Esophagus (tissue), 2 donors: ENCODE data around the gene RERG. TPM values are rescaled to one million over a fixed set of nuclear protein-coding genes. Genes with fewer than 3 reads are reported as not detected.
"Not testable (repeated sequence)": the region's sequence is repeated elsewhere in the genome, so short reads cannot be mapped to it uniquely, and the experiment has no call there.

Experiments used
- H3K27ac ChIP-seq, 2 donors: one replicate each; pipeline ENCODE4 v1.5.1; 2013; ENCODE audit warnings: low read depth in 2 of 2, mild to moderate bottlenecking in 2 of 2, inconsistent platforms in 1 of 2, low read length in 1 of 2, moderate library complexity in 1 of 2
- H3K27me3 ChIP-seq, 2 donors: one replicate each; pipeline ENCODE4 v1.6.1; 2013; ENCODE audit warnings: low read length in 2 of 2, control low read depth in 1 of 2, mild to moderate bottlenecking in 1 of 2; ENCODE audit not compliant: insufficient read depth in 2 of 2, control insufficient read depth in 1 of 2
- H3K36me3 ChIP-seq, 2 donors: one replicate each; pipeline ENCODE4 v1.6.1; 2013; ENCODE audit warnings: low read length in 1 of 2; ENCODE audit not compliant: control insufficient read depth in 2 of 2, insufficient read depth in 2 of 2
- H3K4me1 ChIP-seq, 2 donors: one replicate each; pipeline ENCODE4 v1.6.1; 2013; ENCODE audit warnings: low read length in 1 of 2; ENCODE audit not compliant: control insufficient read depth in 2 of 2, insufficient read depth in 2 of 2
- H3K4me3 ChIP-seq, 2 donors: one replicate each; pipeline ENCODE4 v1.5.1; 2013; ENCODE audit warnings: low read length in 2 of 2, mild to moderate bottlenecking in 2 of 2, low read depth in 1 of 2, moderate library complexity in 1 of 2
- H3K9me3 ChIP-seq, 2 donors: one replicate each; pipeline ENCODE4 v1.6.1; 2013; ENCODE audit warnings: mild to moderate bottlenecking in 2 of 2, low read depth in 1 of 2, low read length in 1 of 2, moderate library complexity in 1 of 2; ENCODE audit not compliant: control insufficient read depth in 2 of 2, insufficient read depth in 1 of 2
- WGBS, 2 donors: extraction: QIAGEN DNeasy Blood & Tissue Kit; methylation state at CpG; one replicate each; pipeline ENCODE4 v1.1.7; 2013; 5-methylcytosine and 5-hydroxymethylcytosine counted together
- polyA plus RNA-seq, 2 donors: library from polyadenylated mRNA; stranded (reverse); fragments of 200-250 nt; gene quantifications; one replicate each; pipeline ENCODE4 v1.2.3, GENCODE V29; 2013
- donor health status: healthy with polysubstance abuse.
- donor health status: Bipolar disorder and iron deficiency.

The RERG gene
- polyA plus RNA-seq, 2 donors, result 2.3 to 3.2 TPM

DNA sequence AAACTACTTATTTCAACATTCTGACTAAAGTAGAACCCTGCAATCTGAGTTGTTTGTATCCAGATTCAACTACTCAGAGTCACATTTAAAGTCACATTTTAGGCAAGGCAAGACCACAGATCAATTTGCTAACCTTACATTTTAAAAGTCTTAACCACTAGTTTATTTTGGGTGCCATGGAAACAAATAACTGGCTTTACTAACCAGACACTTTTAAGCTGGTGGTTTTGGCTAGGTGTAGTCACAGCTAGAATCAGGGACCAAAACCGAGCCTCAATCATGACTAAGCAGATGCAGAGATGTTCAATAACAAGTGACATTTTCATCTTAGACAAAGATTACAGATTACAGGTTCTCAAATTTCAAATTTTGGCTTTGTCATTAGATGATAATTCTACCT is 133.1 kb downstream of the RERG start:
- 35 to 49% methylated on average over 1 of the region's 1 CpG for WGBS, 2 donors
- no peaks in the 10 kb centered on the region for H3K4me1 ChIP-seq
- no peak overlapping the region for H3K27ac ChIP-seq

DNA sequence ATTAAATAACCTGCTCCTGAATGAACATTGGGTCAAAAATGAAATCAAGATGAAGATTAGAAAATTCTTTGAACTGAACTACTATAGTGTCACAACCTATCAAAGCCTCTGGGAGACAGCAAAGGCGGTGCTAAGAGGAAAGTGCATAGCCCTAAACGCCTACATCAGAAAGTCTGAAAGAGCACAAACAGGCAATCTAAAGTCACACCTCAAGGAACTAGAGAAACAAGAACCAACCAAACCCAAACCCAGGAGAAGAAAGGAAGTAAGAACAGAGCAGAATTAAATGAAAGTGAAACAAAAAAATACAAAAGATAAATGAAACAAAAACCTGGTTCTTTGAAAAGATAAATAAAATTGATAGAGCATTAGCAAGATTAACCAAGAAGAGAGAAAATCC is 143.5 kb downstream of the RERG start:
- H3K4me3 ChIP-seq, H3K9me3 ChIP-seq, H3K27me3 ChIP-seq, H3K27ac ChIP-seq, H3K36me3 ChIP-seq, H3K4me1 ChIP-seq: not testable (repeated sequence)
- 79 to 82% methylated on average over 2 of the region's 2 CpGs for WGBS, 2 donors

More for the DNA sequence above, 133.1 kb downstream of the RERG start:
- no peak overlapping the region for H3K4me3 ChIP-seq
- no peaks in the 10 kb centered on the region for H3K36me3 ChIP-seq
- H3K9me3 ChIP-seq, result no peaks in the 10 kb centered on the region
- H3K27me3 ChIP-seq, result no peaks in the 10 kb centered on the region

DNA sequence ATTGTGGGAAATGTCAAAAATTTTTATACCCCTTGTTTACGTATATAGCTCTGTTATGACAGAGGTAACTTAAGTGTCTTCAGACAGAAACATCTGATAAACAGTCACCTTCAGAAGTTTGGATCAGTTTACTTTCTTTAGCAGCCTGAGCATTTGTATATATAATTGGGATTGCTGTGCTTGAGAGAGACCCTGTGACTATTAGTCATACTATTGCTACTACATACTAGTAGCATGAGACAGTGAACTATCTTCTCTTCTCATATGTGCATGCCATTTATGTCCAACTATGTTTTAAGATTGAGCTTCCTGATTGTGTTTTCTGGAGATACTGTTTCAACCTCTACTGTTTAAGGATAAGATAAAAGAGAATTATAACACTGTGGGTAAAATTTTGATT is 146.9 kb downstream of the RERG start:
- Histone ChIP-seq H3K4me3 (no peak overlapping the region), H3K9me3 (peaks cover 0 to 4% of the 10 kb centered on the region in 2 donors), H3K4me1 (no peaks in the 10 kb centered on the region), H3K36me3 (no peaks in the 10 kb centered on the region), H3K27ac (no peak overlapping the region), H3K27me3 (no peaks in the 10 kb centered on the region)
- WGBS, 2 donors, result 91 to 96% methylated on average over 1 of the region's 1 CpG

DNA sequence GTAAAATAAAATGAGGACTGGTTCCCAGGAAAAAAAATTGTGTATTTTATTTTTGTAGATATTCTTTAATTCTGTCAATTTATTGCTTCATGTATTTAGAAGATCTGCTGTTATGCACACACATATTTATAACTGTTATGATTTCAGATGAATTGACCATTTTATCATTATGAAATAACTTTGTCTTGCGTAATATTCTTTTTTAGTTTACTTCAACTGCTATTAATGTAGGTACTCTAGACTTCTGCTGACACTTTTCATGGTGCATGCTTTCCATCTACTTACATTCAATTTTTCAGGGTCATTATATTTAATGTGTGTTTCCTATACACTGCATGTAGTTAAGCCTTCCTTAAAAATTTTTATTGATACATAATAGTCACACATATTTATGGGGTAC is 162.1 kb downstream of the RERG start:
- Histone ChIP-seq H3K36me3 (no peaks in the 10 kb centered on the region), H3K27ac (no peak overlapping the region)
- 100% methylated on average over 1 of the region's 1 CpG for WGBS, 2 donors

More for the DNA sequence above, 162.1 kb downstream of the RERG start:
- no peaks in the 10 kb centered on the region for H3K27me3 ChIP-seq
- no peaks in the 10 kb centered on the region for H3K4me1 ChIP-seq
- no peak overlapping the region for H3K4me3 ChIP-seq
- no peaks in the 10 kb centered on the region for H3K9me3 ChIP-seq

Other genes with a start within 250 kb of the RERG start
- gene PDE6H, start 248.4 kb downstream of the RERG start, polyA plus RNA-seq, result not detected
- gene PTPRO, start 101.1 kb upstream of the RERG start, polyA plus RNA-seq, result under 1 TPM; 0.13 to 0.14 TPM